HL-60/S4 treated with phorbol 12-myristate 13-acetate at 8.2 ng/mL for 4 days and 3 days (cell line): Measurements from ENCODE around the gene BEND3.
"Not testable (repeated sequence)": the region's sequence is repeated elsewhere in the genome, so short reads cannot be mapped to it uniquely, and the experiment has no call there.

Experiments
- in situ Hi-C: fragments of 300-500 bp; cut with MboI; formaldehyde crosslinking; loops from 2 replicates; pipeline ENCODE4 v1.15.0; 2022; ENCODE audit warnings: low sequenced_read_pairs

The BEND3 gene

DNA sequence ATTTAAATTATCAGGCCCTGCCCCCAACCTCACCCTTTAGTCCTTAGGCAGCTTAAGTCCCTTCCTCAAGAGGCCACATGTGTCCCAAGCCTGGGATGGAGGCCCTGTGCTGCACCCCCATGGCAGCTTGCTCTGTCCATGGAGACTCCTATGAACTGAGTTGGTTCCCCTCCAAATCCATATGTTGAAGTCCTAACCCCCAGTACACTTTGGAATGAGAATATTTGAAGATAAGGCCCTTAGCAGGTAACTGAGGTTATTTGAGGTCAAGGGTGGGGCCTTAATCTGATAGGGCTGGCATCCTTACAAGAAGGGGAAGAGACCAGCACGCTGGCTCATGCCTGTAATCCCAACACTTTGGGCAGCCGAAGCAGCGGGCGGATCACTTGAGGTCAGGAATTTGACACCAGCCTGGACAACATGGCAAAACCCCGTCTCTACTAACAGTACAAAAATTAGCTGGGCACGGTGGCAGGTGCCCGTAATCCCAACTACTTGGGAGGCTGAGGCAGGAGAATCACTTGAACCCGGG is 6.7 kb upstream of the BEND3 start:
- in situ Hi-C loops, result no loop called here

DNA sequence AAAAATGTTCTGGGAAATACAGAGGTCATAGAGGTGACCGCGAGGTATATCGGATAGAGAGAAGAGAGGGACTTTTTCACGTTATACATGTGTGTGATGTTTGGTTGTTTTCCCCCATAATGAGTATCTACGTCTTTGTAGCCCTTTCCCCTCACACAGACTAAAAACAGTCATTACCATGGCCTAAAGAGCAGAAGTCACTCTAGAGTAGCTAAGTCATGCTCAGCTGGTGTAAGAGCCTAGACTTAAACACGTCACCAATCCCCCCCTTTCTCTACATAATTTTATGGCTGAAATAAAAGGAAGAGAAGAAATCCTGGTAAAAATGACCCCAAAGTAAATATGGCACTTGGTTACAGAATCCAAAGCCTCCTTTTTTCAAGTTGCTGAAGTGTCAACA is 6.0 kb upstream of the BEND3 start:
- in situ Hi-C loops, result no loop called here

DNA sequence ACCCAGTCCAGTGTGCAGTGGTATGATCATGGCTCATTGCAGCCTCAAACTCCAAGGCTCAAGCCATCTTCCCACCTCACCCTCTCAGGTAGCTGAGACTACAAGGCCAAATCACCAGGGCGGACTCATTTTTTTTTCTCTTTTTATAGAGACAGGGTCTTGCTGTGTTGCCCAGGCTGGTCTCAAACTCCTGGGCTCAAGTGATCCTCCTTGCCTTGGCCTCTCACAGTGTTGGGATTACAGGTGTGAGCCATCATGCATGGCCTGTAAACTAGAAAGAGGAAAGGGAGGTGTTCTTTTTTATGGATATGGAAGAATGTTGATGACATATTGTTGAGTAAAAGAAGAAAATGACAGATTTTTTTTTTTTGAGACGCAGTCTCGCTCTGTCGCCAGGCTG is 5.1 kb upstream of the BEND3 start:
- in situ Hi-C loops, result no loop called here

DNA sequence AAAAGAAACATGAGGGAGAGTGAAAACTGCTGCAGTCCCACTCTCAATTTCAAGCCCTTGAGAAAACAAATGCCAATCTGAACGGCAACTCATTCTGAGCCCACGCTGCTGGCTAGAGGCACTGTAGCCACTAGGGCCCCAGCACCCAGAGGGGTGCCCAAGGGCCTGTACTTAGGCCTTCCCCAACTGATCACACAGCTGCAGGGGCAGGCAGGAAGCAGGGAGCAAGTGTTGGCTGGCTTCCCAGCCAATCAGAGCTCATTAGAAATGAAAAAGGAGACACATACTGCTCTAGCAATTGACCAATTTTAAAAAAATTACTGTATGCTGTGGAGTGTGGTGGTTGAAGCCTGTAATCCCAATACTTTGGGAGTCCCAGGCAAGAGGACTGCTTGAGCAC is 3.7 kb upstream of the BEND3 start:
- in situ Hi-C loops, result no loop called here

DNA sequence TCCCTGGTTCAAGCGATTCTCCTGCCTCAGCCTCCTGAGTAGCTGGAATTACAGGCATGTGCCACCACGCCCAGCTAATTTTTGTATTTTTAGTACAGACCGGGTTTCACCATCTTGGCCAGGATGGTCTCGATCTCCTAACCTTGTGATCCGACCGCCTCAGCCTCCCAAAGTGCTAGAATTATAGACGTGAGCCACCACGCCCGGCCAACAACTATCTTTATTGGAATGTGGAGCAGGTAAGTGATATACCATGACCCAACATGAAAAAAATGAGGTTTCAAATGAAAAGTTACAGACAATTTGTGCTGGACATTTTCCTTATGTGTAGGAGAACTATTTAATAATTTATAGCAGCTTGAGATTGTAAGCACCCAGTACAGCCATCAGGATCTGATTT is 3.2 kb upstream of the BEND3 start:
- in situ Hi-C loops, result not testable (repeated sequence)

DNA sequence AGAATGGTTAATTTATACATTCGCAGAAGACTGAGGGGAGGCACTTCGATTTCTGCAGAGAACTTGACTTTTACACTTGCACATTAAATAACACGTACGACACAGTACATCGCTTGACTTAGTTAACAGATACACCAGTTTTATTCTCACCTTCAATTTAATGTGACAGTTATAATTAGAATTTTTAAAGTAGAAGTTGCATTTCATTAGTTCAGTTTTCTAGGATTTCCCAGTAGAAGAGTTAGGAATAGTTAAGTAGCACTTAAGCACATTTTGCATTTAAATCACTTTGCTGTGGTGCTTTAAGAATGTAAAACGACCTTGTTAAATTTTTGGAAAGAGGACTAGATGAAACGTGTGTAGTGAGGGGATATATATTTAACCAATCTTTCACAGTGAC is 1.6 kb upstream of the BEND3 start:
- in situ Hi-C loops, result no loop called here

DNA sequence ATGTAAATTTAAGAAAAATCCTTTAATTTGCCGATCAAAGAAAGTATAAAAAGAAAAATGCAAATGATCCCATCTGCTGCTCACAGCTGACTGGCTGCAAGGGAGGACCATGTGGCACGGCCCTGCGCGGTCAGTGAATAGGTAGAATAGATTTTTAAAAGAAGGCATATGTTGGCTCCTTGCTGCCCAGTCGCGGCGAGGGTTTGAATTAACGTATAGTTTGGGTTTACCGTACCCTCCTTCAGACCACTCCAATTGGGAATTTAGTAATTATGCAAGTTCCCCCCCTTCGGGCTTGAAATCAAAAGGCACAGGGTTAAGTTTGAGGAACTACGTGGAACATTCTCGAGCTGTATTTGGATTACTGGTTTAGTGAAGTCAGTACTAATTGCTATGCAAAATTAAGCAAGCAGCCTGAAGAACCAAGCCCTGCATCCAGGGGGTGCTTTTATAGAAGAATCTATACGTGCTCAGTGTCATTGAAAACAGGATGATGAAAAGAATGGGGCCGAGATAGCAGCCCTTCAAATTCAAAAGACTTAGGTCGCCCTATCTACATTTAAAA is 1.1 kb upstream of the BEND3 start:
- in situ Hi-C loops, result no loop called here

DNA sequence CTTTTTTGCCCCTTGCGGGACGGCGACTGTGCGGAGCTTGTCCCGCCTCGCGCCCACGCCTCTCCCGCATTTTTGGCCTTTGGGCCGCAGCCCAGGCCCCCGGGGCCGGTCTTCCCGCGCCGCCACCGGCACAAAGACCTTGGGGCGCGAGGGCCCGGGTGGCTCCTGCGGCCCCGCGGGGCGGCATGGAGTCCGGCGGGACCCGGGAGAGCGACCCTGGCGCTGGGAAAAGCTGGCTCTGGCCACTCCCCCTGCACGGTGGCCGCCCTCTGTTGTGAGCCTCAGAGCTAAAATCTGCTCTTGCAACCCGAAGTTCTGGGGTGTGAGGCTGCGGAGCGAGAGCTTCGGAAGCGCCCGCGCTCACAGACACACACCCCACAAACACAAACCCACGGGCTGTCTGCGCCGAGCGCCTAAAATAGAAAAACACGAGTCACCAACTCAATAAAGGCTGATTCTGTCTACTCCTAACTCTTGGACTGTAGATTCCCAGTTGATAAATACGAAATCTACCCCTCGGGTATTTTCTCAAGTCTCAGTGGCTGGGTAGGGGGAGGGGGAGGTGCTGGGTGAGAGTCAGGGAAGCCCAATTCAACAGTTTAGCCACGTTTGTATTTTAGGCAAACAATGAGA is 496 bp upstream of the BEND3 start:
- in situ Hi-C loops, result no loop called here

DNA sequence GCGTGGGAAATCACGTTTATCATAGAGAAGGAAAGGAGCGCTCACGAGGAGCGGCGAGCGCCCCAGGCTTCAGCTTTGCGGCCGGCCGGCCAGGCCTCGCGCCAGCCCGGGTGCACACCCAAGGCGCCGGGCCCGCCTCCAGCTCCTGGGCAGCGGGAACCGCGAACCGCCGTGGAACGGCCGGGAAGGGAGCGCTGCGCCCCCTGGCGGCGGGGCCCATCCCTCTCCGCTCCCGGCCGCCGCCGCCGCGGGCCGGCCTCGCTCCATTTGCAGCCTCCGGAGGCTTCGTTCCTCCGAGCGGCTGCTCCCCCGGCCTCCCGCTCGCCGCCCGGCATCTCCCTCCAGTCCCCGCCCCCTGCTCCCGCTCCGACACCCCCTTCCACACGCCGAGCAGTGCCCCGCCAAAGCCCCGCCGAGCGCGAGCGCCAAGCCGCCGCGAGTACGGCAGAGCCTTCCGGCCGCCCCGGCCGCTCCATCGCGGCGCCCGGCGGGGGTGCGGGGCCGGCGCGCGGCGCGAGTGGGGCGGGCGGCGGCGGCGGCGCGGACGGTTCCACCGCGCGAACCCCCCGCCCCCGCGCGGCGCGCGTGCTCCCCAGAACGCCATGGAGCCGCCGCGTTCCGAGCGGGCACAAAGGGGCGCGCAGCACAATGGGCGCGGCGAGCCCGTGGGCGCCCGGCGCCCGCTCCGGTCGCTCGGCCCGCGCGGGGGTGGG is 946 bp downstream of the BEND3 start:
- in situ Hi-C loops, result no loop called here

DNA sequence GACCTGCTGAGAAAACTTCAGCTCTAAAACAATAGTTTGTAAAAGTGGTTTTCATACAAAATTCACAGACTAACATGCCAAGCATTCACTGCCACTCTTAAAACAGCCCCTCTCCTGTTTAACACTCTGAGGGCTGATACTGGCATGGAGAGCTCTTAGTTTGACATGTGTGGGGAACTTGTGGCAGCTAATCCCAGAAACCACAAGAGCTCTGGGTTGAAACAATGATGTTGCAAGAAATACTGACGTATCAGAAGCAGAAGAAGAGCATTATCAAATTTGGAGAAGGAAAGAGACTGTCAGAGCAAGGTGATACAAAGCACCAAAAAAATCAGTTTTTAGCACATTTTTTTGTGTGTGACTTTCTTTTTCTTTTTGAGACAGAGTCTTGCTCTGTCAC is 5.1 kb downstream of the BEND3 start:
- in situ Hi-C loops, result no loop called here

DNA sequence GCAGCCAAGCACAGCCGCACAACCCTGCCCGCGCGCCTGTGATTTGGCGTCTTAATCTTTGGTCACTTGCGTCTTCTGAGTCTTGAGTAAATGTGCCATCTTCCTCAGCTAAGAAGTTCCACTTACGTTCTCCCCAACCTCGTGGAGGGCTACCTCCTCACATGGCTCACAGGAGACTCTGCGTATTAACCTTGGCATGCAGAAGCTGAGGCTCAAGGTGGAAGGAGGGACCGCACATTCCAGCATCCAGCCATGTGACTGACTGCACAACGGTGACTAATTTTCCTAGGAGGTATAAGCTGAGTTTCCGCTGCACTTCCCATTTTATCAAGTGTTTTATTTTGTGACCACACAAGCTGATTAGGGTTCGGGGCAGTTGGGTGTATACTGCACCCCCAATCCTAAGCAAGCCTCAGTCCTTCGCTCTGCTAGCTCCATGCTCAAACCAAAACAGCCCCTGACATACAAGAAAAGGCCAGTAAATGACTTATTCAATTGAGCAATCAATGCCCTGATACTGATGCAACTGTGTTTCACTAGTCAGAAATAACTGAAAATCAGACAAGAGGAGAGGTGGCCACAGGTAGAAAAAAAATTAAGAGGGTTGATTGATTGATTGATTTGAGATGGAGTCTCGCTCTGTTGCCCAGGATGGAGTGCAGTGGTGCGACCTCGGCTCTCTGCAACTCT is 7.0 kb downstream of the BEND3 start:
- in situ Hi-C loops, result no loop called here

DNA sequence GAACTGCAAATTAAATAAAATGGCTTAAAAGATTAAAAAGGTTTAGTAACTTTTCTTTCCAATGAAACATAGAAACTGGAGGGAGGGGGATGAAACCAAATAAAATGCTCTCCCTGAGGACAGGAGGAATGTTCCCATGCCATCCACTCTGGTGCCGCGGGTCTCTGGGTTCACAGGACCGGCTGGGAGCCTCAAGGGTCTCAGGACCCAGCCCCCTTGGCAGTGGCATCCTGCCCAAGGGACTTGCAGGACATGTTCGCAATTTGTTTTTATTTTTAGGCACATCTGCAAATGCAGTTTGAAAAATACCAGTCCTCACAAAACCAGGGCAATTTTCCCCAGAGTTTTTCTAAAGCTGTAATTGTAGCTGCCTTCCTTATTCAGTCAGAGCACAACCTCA is 7.5 kb downstream of the BEND3 start:
- in situ Hi-C loops, result no loop called here

DNA sequence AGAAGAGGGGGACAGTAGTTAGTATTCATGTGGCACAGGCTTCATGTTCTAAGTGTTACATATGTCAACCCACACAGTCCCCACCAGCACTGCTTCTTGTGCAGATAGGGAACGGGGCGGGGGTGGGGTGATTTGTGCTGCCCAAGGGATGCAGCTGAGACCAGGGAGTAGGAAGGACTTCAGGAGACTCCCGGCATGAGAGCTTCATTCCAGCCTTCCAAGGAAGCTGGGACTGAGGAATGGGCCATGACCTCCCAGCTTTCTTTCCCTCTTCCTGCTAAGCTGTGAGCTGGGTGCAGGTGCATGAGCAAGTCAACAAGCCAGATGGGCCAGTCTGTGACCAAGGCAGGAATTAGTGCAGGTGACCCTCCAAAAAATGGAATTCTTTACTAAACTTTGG is 9.2 kb downstream of the BEND3 start:
- in situ Hi-C loops, result no loop called here

DNA sequence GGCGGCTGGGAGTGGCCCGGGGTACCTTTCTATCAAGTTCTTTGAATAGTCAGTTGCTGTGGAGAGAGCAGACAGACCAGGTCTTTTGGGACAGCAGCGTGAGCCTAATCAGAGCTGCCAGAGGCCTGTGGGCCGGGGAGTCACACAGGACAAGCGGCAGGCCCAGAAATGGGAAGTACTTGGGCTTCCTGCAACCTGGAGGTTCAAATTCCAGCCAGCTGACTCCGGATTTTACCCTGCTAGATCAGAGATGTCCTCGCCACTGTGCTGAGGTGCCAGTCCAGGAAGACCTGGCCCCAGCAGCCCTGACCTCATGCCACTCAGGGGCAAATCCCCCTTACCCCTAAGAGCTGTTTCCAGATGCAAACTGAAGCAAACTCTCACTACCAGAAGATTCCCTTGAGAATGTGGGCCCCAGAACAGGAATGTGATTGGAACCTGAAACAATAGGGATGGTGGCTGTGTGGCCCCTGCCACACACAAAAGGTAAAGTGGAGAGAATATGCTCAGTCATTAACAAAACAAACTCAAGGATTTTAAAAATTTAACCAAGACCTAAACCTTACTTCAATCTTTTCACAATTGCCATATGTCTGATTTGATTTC is 9.7 kb downstream of the BEND3 start:
- in situ Hi-C loops, result no loop called here

DNA sequence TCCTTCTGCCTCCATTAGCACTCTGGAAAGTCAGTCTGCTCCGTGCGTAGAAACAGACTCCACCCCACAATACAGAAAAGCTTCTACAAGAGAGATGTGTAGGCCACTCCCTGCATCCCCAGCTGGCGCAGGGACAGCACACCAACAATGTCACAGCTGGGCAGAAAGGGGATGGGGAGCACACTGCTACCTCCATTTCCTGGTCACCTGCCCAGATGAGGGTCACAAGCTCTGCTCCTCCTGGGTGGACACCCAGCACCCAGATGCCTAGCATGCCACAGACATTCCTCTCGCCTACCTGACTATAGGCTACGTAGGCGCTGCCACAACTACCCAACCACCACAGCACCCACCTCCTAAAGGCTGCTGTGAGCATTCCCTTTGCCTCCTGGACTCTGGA is 12.2 kb downstream of the BEND3 start:
- in situ Hi-C loops, result no loop called here

DNA sequence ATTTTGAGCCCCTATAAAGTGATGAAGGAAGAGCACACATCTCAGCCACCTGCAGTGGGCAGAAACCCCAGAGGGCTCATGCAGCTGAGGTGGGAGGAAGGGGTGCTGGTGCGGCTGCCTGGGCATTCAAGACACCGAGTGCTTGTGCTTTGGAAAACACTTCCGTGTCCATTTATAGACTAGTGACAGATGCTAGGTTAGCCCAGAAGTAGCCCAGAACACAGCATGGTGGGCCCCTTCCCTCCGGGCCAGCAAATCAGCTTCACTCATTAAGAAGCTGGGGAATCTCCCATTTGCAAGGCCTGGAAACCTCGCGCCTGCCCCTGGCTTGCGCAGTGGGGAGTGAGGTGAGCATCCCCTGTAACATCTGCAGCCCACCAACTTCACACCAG is 12.9 kb downstream of the BEND3 start:
- in situ Hi-C loops, result no loop called here

DNA sequence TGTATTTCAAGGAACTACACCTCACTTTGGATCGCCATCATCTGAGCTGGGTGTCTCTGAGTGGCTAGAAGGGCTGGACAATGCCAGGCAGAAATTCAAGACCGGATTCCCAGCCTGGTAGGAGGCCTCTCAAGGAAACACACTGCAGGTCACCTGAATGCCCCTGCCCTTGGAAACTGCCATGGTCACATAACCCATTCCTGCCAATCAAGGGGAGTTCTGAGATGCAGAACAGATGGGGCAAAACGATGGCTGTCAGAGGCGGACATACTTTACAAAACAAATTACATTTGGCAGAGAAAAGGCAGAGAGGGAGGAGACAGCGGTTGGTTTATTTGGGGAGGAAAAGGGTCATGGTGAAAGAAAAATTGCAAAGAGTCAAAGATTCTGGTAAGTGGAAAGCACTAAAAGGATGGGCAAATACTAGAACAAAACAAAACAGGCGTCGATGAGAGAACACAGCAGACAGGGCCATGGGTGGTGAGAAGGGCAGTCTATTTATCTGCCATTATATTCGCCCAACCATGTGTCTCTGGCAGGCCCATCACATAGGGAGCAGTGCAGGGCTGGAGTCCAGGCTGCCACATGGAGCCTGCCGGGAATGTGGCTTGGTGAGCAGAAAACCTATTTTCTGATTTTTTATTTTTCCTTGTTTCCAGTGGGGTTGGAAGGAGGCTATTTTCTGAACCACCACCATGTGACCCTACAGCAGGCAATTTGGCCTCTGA is 13.5 kb downstream of the BEND3 start:
- in situ Hi-C loops, result no loop called here

DNA sequence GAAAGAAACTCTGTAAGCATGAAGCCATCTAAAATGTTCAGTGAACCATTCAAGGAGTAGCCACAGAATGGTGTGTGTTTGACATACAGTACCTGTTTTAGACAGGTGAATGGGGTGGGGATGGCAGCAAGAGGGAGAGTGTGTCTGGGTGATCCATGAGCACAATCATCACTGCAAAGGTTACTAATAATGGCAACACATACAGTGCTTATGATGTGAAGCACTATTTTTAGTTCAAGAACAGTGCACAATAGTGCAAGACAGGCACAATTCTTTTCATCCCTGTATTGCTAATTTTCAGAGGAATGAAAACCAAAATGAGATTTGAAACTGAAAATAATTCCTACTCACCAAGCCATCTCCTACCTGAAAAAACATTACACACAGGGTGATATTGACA is 14.1 kb downstream of the BEND3 start:
- in situ Hi-C loops, result no loop called here

DNA sequence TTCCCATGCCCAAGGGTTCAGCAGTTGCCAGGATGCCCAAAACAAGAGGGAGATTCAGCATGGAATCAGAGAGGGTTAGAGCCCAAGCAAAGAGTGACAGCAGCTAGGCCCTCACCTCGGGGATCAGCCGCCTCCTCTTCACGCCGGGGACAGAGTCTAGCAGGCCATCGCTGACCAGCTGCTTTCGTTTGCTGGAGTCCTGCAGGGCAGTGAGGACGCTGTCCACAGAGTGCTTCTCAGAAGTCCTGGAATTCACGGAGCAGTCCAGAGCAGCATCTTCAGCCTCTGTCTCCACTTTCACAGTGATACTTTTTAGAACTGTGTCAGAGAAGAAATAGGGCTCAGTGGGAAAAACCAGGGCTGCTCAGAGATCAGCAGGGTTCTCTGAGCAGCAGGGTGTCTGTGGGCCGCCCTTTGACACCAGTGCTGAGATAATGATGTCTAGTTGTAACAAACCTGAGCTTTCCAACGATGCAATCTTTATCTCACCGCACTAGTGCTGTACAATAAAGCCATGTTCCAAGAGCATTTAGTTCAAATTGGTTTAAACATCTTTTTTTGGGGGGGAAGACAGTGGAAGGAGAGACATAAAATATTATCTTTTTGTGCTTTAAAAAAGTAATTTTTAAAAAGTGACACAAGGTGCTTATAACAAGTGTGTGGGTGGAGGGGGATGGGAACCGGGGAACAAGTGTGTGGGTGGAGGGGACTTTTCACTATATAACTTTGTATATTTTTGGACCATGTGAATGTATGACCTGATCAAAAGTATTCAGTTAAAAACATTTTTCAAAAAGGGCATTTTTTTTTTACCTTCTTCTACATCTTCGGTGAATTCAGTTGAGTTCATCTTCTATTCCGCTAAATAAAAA is 16.6 kb downstream of the BEND3 start:
- in situ Hi-C loops, result no loop called here

DNA sequence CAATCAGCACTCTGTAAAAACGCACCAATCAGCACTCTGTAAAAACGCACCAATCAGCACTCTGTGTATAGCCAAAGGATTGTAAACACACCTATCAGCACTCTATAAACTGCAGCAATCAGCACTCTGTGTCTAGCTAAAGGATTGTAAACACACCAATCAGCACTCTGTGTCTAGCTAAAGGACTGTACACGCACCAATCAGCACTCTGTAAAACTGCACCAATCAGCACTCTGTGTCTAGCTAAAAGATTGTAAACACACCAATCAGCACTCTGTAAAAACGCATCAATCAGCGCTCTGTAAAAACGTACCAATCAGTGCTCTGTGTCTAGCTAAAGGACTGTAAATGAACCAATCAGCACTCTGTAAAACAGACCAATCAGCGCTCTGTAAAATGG is 30.9 kb downstream of the BEND3 start:
- in situ Hi-C loops, result not testable (repeated sequence)
